Pancreas (tissue), 10 donors: ENCODE measurements around the gene C2orf15. TPM values are rescaled to one million over a fixed set of nuclear protein-coding genes. Genes with fewer than 3 reads are reported as not detected.
"Not testable (repeated sequence)": the region's sequence is repeated elsewhere in the genome, so short reads cannot be mapped to it uniquely, and the experiment has no call there.

Source experiments
- ATAC-seq, 4 donors: fragments of 200-7000 bp; cut with Tn5 transposase; one replicate each; pipeline versions ENCODE4 v1.8.0 to v1.9.1; 2020; ENCODE audit warnings: mild to moderate bottlenecking in 4 of 4, moderate library complexity in 4 of 4
- DNase-seq, 6 donors: peaks; one replicate each; pipeline ENCODE4 v3.0.0-alpha.2; 2020
- FAIRE-seq: peaks from 2 replicates; lab custom pipeline; 2012; peaks lifted over from hg19 to GRCh38; lab: Jason Lieb, UNC
- H3K27ac ChIP-seq, 4 donors: fragments of 200-600 bp; sonication (generic); 1 replicate in 3 of 4; 2 replicates in 1 of 4; pipeline versions ENCODE4 v1.5.0 to v1.8.0; 2020
- H3K27me3 ChIP-seq, 4 donors: fragments of 200-600 bp; one replicate each; pipeline ENCODE4 v1.8.0; 2021
- H3K36me3 ChIP-seq, 3 donors: fragments of 200-600 bp; sonication (generic) in 1 of 3; one replicate each; pipeline versions ENCODE4 v1.5.0 to v1.8.0; 2020 to 2021
- H3K4me1 ChIP-seq, 3 donors: fragments of 200-600 bp; one replicate each; pipeline ENCODE4 v1.8.0; 2021
- H3K4me3 ChIP-seq, 4 donors: fragments of 200-600 bp; sonication (generic) in 2 of 4; one replicate each; pipeline versions ENCODE4 v1.5.0 to v1.8.0; 2020 to 2021
- H3K9me3 ChIP-seq, 4 donors: fragments of 200-600 bp; one replicate each; pipeline ENCODE4 v1.8.0; 2021
- WGBS, 2 donors: extraction: QIAGEN DNeasy Blood & Tissue Kit; methylation state at CpG; one replicate each; pipeline ENCODE4 v1.1.7; 2013; 5-methylcytosine and 5-hydroxymethylcytosine counted together
- intact Hi-C, 3 donors: fragments of 100-400 bp; cut with DNase I; formaldehyde crosslinking; loops; one replicate each; pipeline versions ENCODE4 v1.11.1 to v1.14.2; 2022
- polyA plus RNA-seq, 2 donors: library from polyadenylated mRNA; stranded (reverse); fragments of 200-250 nt; gene quantifications; one replicate each; pipeline ENCODE4 v1.2.3, GENCODE V29; 2013
- total RNA-seq, 6 donors: library from RNA; stranded (reverse); fragmentation: NEBNext Ultra II Directional in 4 of 6; extraction: Animal tissue kit (Norgen Biotek cat#: 25700) in 4 of 6; gene quantifications; one replicate each; pipeline versions ENCODE4 v1.2.1 to v1.2.4, GENCODE V29; 2021 to 2023
- TF ChIP-seq, protein P1 (sequence below), 4 donors: fragments of 200-600 bp; sonication (generic) in 3 of 4; IDR thresholded peaks; one replicate each; pipeline versions ENCODE4 v1.5.0 to v1.8.0; 2021; ENCODE audit warnings: antibody characterized with exemption in 4 of 4
- donor health status: healthy with polysubstance abuse.
- donor health status: DM: no; HTN: no; CAD: no; lungs with moderate emphysema.
- donor health status: DM: no; HTN: no; CAD: no.
- donor health status: control.
- donor health status: control.
- donor health status: Bipolar disorder and iron deficiency.
- donor health status: DM: yes; HTN: yes; CAD: no.
- donor health status: DM: no; HTN: no; CAD: no.
- donor health status: DM: no; HTN: no; CAD: no.
- donor health status: DM: yes; HTN: yes; CAD: no.

C2orf15 gene
- total and polyA plus RNA-seq, 8 donors = 0.63 to 5.2 (median 1.6) TPM

DNA sequence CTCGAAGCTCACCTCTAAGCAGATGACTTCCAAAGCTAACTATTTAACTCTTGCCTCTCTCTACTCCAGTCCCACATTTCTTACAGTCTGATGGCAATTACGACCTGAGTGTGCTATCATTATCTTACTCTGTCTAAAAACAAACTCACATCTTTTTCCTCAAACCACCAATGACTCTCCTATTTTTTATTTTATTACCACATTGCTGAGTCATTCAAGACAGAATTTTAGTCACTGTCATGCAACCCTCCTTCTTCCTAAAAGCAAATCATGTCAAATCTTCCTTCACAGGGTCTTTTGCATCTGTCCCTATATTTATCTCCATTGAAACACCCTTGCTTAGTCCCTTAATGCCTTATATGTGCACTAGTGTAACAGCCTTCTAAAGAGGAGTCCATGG is 34.6 kb upstream of the C2orf15 start:
- FAIRE-seq = no peak
- TF ChIP-seq, protein P1, sequence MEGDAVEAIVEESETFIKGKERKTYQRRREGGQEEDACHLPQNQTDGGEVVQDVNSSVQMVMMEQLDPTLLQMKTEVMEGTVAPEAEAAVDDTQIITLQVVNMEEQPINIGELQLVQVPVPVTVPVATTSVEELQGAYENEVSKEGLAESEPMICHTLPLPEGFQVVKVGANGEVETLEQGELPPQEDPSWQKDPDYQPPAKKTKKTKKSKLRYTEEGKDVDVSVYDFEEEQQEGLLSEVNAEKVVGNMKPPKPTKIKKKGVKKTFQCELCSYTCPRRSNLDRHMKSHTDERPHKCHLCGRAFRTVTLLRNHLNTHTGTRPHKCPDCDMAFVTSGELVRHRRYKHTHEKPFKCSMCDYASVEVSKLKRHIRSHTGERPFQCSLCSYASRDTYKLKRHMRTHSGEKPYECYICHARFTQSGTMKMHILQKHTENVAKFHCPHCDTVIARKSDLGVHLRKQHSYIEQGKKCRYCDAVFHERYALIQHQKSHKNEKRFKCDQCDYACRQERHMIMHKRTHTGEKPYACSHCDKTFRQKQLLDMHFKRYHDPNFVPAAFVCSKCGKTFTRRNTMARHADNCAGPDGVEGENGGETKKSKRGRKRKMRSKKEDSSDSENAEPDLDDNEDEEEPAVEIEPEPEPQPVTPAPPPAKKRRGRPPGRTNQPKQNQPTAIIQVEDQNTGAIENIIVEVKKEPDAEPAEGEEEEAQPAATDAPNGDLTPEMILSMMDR (IDR thresholded peaks at IDR 0.05) = no peak
- Histone ChIP-seq H3K27ac (no peak overlapping the region), H3K9me3 (no peaks in the 10 kb centered on the region), H3K36me3 (no peaks in the 10 kb centered on the region), H3K27me3 (no peaks in the 10 kb centered on the region), H3K4me1 (no peaks in the 10 kb centered on the region), H3K4me3 (no peak overlapping the region)
- ATAC-seq = no peak
- DNase-seq = no peak
- intact Hi-C loops = no loop called here
- 63 to 81% methylated on average over 2 of the region's 2 CpGs for WGBS, 2 donors

DNA sequence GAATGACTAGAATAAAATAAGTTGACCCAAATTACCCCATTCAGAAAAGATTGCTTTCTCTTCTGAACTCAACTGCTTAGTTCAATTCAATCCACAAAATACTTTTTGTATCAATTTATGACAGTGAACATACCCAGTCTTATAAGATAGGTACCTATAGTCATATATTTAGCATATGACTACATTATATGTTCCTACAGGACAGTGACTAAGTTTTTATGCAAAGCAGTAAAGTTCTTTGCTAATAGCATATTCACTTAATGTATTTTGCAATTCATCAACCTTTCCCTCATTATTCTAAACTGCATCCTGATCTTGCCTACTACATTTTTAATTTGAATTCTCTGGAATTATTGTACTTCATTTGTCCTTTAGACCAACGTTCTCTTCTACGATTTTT is 30.3 kb upstream of the C2orf15 start:
- Histone ChIP-seq H3K9me3 (no peaks in the 10 kb centered on the region), H3K4me3 (no peak overlapping the region), H3K36me3 (no peaks in the 10 kb centered on the region), H3K27ac (no peak overlapping the region), H3K4me1 (no peaks in the 10 kb centered on the region), H3K27me3 (no peaks in the 10 kb centered on the region)
- WGBS, 2 donors = 64 to 79% methylated on average over 2 of the region's 2 CpGs
- FAIRE-seq (no peak), ATAC-seq (no peak), DNase-seq (no peak)
- intact Hi-C loops = no loop called here
- TF ChIP-seq, protein P1 (IDR thresholded peaks at IDR 0.05) = no peak

DNA sequence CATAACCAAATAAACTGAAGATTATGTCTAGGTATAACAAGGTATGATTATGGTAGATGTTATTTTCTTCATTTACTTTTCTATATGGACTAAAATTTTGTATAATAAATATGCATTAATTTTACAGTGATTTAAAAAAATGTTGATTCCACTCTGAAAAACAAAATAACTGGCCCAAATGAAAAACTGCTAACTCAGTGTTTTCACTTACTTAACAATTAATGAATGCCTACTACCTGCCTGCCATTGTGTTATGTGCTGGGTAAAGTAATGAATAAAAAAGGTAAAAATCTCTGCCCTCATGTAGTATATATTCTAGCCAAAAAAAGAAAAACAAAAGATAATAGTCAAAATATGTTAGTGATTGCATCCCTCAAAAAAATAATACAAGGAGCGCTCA is 29.6 kb upstream of the C2orf15 start:
- Histone ChIP-seq H3K27ac (no peak overlapping the region), H3K27me3 (no peaks in the 10 kb centered on the region), H3K4me3 (no peak overlapping the region), H3K36me3 (no peaks in the 10 kb centered on the region), H3K4me1 (no peaks in the 10 kb centered on the region), H3K9me3 (no peaks in the 10 kb centered on the region)
- TF ChIP-seq, protein P1 (IDR thresholded peaks at IDR 0.05) = no peak
- no peak for DNase-seq
- ATAC-seq = no peak
- intact Hi-C loops = no loop called here
- FAIRE-seq = no peak
- WGBS, 2 donors = 87 to 96% methylated on average over 1 of the region's 1 CpG

DNA sequence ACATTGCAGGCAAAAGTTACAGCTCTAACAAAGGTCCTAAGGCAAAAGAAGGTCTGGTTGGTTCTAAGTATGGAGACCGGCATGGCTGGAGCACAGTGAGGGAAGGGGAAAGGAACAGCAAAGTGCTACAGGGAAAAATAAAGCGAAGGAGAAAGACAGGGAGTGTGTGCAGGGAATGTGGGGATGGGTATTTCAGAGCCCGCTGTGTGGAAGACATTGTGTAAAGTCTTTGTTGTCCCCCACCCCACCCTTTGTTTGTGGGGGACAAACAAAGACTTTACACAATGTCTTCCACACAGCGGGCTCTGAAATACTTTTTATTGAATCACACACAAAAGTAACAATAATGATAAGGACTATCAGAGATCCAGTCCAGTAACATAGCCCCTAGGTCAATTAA is 28.9 kb upstream of the C2orf15 start:
- H3K27me3 ChIP-seq = no peaks in the 10 kb centered on the region
- H3K9me3 ChIP-seq = no peaks in the 10 kb centered on the region
- no peaks in the 10 kb centered on the region for H3K4me1 ChIP-seq
- no peaks in the 10 kb centered on the region for H3K36me3 ChIP-seq
- no peak overlapping the region for H3K4me3 ChIP-seq
- FAIRE-seq (no peak), ATAC-seq (no peak), DNase-seq (no peak)
- 56 to 60% methylated on average over 4 of the region's 4 CpGs for WGBS, 2 donors
- intact Hi-C loops = no loop called here
- TF ChIP-seq, protein P1 (IDR thresholded peaks at IDR 0.05) = no peak
- H3K27ac ChIP-seq = no peak overlapping the region

DNA sequence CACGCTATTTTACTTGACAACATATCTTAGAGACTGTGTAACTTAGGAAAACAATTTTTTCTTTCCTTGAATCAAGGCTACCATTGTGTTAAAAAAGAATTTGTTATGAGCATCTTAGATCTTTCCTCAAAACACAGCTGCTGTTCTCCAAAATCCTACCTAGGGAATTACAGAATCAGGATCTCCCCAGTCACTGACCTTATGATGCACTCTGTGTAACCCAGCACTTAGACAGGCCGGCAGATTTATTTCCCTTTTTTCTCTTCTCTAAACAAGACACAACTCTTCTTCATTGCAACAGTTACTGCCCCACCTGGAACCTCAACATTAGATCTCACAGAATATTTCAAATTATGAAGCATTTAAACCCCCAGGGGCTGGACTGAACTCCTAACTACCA is 13.5 kb upstream of the C2orf15 start:
- ATAC-seq = no peak
- Histone ChIP-seq H3K9me3 (no peaks in the 10 kb centered on the region), H3K27me3 (no peaks in the 10 kb centered on the region), H3K27ac (no peak overlapping the region), H3K36me3 (peaks cover 0 to 8% (median 0%) of the 10 kb centered on the region in 3 donors), H3K4me3 (no peak overlapping the region), H3K4me1 (no peaks in the 10 kb centered on the region)
- TF ChIP-seq, protein P1 (IDR thresholded peaks at IDR 0.05) = no peak
- intact Hi-C loops = no loop called here
- no peak for FAIRE-seq
- no peak for DNase-seq
- 94 to 98% methylated on average over 2 of the region's 2 CpGs for WGBS, 2 donors

DNA sequence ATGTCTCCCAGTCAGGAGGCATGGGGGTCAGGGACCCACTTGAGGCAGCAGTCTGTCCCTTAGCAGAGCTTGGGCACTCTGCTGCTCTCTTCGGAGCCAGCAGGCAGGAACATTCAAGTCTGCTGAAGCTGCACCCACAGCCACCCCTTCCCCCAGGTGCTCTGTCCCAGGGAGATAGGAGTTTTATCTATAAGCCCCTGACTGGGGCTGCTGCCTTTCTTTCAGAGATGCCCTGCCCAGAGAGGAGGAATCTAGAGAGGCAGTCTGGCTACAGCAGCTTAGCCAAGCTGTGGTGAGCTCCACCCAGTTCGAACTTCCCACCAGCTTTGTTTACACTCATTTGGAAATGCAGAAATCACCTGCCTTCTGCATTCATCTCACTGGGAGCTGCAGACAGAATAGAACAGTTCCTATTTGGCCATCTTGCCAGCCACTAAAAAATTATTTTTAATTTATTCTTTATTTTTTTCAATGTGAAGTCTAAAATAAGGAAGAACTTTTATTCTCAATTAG is 6.4 kb upstream of the C2orf15 start:
- FAIRE-seq, ATAC-seq, H3K4me3 ChIP-seq, H3K36me3 ChIP-seq, DNase-seq, H3K27me3 ChIP-seq, H3K4me1 ChIP-seq, H3K9me3 ChIP-seq, intact Hi-C loops, H3K27ac ChIP-seq: not testable (repeated sequence)
- 89 to 92% methylated on average over 2 of the region's 2 CpGs for WGBS, 2 donors
